ENCODE data around the gene VIPAS39.

Gene VIPAS39

DNA sequence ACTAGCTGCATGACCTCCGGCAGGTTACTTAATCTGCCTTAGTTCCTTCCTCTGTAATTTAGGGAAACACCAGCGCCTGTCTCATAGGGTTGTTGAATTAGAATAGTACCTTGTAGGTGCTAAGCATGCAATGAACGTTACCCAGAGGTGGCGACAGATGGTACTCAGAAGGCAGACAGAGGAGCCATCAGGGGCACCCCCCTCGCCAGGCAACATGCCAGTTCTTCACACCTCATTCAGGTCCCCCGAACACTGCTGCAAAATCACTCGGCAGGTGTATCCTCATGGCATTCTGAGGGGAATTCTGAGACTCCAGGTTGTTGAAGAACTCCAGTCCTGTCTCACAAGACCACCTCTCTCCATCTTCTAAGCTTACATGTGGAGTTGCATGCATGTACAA is 31.2 kb upstream of the VIPAS39 start:
- TF ChIP-seq, protein P1, sequence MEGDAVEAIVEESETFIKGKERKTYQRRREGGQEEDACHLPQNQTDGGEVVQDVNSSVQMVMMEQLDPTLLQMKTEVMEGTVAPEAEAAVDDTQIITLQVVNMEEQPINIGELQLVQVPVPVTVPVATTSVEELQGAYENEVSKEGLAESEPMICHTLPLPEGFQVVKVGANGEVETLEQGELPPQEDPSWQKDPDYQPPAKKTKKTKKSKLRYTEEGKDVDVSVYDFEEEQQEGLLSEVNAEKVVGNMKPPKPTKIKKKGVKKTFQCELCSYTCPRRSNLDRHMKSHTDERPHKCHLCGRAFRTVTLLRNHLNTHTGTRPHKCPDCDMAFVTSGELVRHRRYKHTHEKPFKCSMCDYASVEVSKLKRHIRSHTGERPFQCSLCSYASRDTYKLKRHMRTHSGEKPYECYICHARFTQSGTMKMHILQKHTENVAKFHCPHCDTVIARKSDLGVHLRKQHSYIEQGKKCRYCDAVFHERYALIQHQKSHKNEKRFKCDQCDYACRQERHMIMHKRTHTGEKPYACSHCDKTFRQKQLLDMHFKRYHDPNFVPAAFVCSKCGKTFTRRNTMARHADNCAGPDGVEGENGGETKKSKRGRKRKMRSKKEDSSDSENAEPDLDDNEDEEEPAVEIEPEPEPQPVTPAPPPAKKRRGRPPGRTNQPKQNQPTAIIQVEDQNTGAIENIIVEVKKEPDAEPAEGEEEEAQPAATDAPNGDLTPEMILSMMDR (IDR thresholded peaks at IDR 0.05; ENCODE audit: insufficient read depth, low read length, poor library complexity, severe bottlenecking): no peak

DNA sequence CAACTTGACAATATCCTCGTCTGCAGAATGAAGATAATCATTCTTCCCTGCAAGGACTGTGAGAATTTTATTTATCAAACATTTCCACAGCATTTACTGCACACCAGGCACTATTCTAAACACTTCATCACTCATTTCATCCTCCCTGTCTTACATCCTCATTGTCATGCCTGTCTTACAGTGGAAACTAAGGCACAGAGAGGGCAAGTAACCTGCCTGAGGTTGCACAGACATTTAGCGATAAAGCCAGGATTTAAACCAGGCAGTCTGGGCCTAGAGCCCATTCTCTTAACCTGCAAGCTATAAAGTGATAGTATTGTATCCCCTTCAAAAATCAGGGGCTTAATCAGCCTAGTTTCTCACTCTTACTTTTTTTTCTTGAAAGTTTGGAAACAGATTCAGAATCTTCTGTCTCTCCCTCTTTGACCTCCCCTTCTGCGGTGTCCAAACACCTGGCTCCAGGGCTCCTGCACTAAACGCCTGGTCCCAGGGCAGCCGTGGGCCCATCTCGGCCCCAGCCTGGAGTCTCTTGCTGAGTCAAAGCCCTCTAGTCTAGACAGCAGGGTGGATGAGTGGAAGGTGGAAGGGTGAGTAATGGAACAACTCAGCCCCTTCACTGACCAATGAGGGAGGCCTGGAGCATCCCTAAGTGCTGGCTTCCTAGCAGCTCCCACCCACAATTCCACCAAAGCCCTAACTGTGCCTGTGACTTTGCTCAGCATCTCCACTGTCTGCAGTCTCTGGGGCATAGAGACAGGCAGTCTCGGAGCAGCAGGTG is 28.7 kb upstream of the VIPAS39 start:
- no peaks in the 10 kb centered on the region for H3K27me3 ChIP-seq (replicated peaks; ENCODE audit: control insufficient read depth, insufficient read depth, low read length)
- H3K36me3 ChIP-seq (ENCODE audit: control insufficient read depth, insufficient read depth, low read length): no peaks in the 10 kb centered on the region
- no peak for DNase-seq (ENCODE audit: extremely low read depth, insufficient read length)
- TF ChIP-seq, protein P1 (IDR thresholded peaks at IDR 0.05; ENCODE audit: insufficient read depth, low read length, poor library complexity, severe bottlenecking): no peak
- no peak overlapping the region for H3K4me3 ChIP-seq (replicated peaks; ENCODE audit: low read depth, low read length)

More for the DNA sequence above, 31.2 kb upstream of the VIPAS39 start:
- no peaks in the 10 kb centered on the region for H3K36me3 ChIP-seq (ENCODE audit: control insufficient read depth, insufficient read depth, low read length)
- H3K4me3 ChIP-seq (replicated peaks; ENCODE audit: low read depth, low read length): no peak overlapping the region
- no peak for DNase-seq (ENCODE audit: extremely low read depth, insufficient read length)
- H3K27me3 ChIP-seq (replicated peaks; ENCODE audit: control insufficient read depth, insufficient read depth, low read length): no peaks in the 10 kb centered on the region

DNA sequence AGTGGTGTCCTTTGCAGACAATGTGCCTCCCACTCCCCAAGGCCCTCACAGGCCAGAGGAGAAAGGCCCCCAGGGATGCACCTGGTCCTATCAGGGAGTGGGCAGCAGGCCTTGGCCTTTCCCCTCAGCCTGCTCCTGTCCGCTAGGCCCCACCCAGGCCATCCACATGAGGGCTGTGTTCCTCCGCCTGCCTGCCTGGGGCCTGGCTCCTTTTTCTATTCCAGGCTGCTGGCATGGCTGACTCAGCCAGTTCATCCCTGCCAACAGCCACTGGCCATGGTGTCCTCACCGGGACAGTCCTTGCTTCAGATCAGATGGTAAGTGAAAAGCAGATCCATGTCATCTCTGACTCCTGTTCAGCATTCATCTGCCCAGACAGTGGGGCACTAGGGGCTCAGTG is 27.9 kb upstream of the VIPAS39 start:
- Histone ChIP-seq H3K27me3 (replicated peaks; ENCODE audit: control insufficient read depth, insufficient read depth, low read length) (no peaks in the 10 kb centered on the region), H3K4me3 (replicated peaks; ENCODE audit: low read depth, low read length) (no peak overlapping the region), H3K36me3 (ENCODE audit: control insufficient read depth, insufficient read depth, low read length) (no peaks in the 10 kb centered on the region)
- no peak for DNase-seq (ENCODE audit: extremely low read depth, insufficient read length)
- TF ChIP-seq, protein P1 (IDR thresholded peaks at IDR 0.05; ENCODE audit: insufficient read depth, low read length, poor library complexity, severe bottlenecking): no peak

DNA sequence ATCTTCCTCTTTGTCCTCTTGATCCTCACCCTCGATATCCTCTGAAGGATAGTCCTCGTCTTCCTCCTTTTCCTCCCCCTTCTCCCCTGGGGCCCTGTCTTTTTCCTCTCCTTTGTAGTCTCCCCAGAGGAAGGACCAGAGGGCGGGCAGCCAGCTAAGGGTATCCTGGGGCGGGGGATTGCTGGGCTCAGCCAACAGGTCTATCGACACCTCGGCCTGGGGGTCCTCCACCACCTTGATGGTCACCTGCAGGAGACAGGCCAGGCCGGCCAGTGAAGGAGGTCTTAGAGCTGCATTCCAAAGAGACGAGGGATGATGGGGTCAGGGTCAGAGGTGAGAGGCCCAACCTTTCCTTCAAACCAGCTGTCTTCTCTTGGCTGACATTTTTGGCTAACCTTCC is 25.0 kb upstream of the VIPAS39 start:
- TF ChIP-seq, protein P1 (IDR thresholded peaks at IDR 0.05; ENCODE audit: insufficient read depth, low read length, poor library complexity, severe bottlenecking): no peak
- no peak for DNase-seq (ENCODE audit: extremely low read depth, insufficient read length)
- Histone ChIP-seq H3K4me3 (replicated peaks; ENCODE audit: low read depth, low read length) (no peak overlapping the region), H3K27me3 (replicated peaks; ENCODE audit: control insufficient read depth, insufficient read depth, low read length) (no peaks in the 10 kb centered on the region), H3K36me3 (ENCODE audit: control insufficient read depth, insufficient read depth, low read length) (no peaks in the 10 kb centered on the region)

DNA sequence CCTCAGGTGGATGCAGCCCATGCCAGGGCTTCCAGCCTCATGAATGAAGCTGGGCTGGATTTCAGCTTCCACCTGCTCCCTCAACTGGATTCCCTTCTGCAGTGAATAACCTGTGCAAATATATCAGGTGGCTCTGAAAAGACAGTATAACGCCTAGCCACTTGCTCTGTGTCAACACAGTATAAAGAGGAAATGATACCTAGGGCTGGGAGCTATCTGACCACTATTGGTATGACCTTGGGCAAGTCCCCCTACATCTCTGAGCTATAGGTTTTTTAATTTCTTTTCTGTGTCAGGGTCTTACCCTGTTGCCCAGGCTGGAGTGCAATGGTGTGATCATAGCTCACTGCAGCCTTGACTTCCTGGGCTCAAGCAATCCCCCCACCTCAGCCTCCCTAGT is 21.4 kb upstream of the VIPAS39 start:
- TF ChIP-seq, protein P1 (IDR thresholded peaks at IDR 0.05; ENCODE audit: insufficient read depth, low read length, poor library complexity, severe bottlenecking): no peak
- Histone ChIP-seq H3K4me3 (replicated peaks; ENCODE audit: low read depth, low read length) (no peak overlapping the region), H3K27me3 (replicated peaks; ENCODE audit: control insufficient read depth, insufficient read depth, low read length) (no peaks in the 10 kb centered on the region), H3K36me3 (ENCODE audit: control insufficient read depth, insufficient read depth, low read length) (no peaks in the 10 kb centered on the region)
- DNase-seq (ENCODE audit: extremely low read depth, insufficient read length): peak; percentile 30

All from GM06990 (cell line).